Activated CD4-positive, alpha-beta T cell treated with anti-CD3 and anti-CD28 coated beads, Interleukin-2, Interleukin-4, amounts not matched to agents 100 ng/mL and 50 ng/mL, durations not matched to agents 16 hours and 8 hours (primary cell): ENCODE data around the gene KCNT2.

Experiments used
- DNase-seq: peaks from one replicate; pipeline ENCODE4 v3.0.0-alpha.2; 2020; ENCODE audit warnings: low spot score

KCNT2 gene

DNA sequence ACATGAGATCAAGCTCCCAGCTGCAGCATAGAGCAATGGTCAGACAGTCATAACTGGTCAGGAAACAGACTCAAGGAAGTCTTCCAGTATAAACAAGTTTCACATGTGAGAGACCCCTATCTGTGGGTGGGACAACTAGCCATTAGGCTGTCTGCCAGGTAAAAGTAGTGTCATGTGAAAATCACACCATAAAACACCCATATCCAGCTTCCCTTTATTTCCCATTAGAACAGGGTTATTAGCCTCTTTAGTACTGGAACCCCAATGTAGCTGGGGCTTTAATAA lies 426.7 kb downstream of the KCNT2 start:
- no peak for DNase-seq

DNA sequence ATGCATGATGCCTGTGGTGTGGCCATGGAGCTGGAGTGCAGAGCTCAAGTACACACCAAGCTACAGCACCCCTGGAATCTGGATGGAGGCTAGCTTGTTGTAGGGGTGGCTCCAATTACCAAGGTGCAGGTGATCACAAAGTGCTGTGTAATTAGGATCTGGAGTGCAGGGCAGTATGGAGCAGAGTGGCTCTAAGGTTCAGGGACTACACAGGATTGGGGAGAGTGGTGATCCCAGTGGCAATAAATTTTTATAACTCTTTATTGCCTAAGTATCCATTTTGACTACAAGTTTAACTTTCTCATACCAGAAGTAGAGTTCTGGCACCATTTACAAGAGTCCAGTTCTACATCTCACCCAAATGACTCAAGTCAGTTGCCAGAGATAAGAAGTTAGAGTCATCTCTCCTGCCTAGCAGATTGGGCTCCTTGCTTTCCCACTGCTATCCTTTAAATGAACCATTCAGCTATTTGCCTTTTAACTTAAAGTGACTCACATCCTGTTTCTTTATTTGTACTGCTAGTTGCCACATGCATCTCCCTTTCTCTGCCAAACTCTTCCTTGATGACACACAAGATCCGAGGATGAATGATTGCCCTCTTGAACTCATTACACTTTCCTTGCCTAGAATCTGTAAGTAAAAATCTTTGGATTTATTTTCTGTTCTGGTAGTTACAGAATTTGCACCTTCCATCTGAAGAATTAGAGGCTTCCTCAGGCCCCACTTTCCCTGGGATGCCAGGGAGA lies 427.2 kb downstream of the KCNT2 start:
- DNase-seq, result no peak

DNA sequence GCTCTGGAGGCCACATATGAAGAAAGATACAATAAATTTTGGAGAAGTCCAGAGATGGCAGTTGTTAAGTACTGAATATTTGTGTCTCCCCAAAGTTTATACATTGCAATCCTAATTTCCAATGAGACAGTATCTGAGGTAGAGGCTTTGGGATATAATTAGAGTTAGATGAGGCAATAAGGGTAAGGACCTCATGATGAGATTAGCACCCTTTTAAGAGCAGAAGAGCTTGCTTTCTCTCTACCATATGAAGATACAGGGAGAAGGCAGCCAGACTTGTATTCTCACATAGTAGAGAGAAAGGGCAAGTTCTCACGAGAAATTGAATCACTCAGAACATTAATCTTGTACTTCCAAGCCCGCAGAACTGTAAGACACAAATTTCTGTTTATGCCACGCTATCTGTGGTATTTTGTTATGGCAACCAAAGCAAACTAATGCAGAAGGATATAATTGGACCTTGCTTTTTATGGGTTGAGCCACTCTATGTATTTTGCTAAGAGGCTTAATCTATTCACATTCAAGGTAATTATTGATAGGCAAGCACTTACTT lies 430.1 kb downstream of the KCNT2 start:
- no peak for DNase-seq
